ENCODE results near the gene PAX5.

Gene PAX5

GRCh38 chr9:36932198-36932597 is 101.9 kb downstream of the PAX5 start:
- DNase-seq (ENCODE audit: low read depth), result no peak

GRCh38 chr9:36930941-36931340 is 103.1 kb downstream of the PAX5 start:
- DNase-seq (ENCODE audit: low read depth), result no peak

GRCh38 chr9:36929350-36929675 is 104.8 kb downstream of the PAX5 start:
- no peak for DNase-seq (ENCODE audit: low read depth)

- DNase-seq (ENCODE audit: low read depth), result no peak
Measured at GRCh38 chr9:36928670-36929349, 105.3 kb downstream of the PAX5 start.

GRCh38 chr9:36928210-36928609 is 105.9 kb downstream of the PAX5 start:
- no peak for DNase-seq (ENCODE audit: low read depth)

- DNase-seq (ENCODE audit: low read depth), result no peak
Measured at GRCh38 chr9:36924757-36925432, 109.2 kb downstream of the PAX5 start.

GRCh38 chr9:36924071-36924470 is 110.0 kb downstream of the PAX5 start:
- DNase-seq (ENCODE audit: low read depth), result peak; percentile 72

- DNase-seq (ENCODE audit: low read depth), result no peak
Measured at GRCh38 chr9:36923025-36923625, 110.9 kb downstream of the PAX5 start.

- no peak for DNase-seq (ENCODE audit: low read depth)
Measured at GRCh38 chr9:36922548-36922947, 111.5 kb downstream of the PAX5 start.

GRCh38 chr9:36914212-36914577 is 119.9 kb downstream of the PAX5 start:
- DNase-seq (ENCODE audit: low read depth), result no peak

GRCh38 chr9:36913393-36914211 is 120.5 kb downstream of the PAX5 start:
- no peak for DNase-seq (ENCODE audit: low read depth)

- DNase-seq (ENCODE audit: low read depth), result no peak
Measured at GRCh38 chr9:36912620-36913019, 121.4 kb downstream of the PAX5 start.

- DNase-seq (ENCODE audit: low read depth), result no peak
Measured at GRCh38 chr9:36911601-36912412, 122.3 kb downstream of the PAX5 start.

GRCh38 chr9:36911037-36911436 is 123.0 kb downstream of the PAX5 start:
- no peak for DNase-seq (ENCODE audit: low read depth)

- no peak for DNase-seq (ENCODE audit: low read depth)
Measured at GRCh38 chr9:36906492-36906891, 127.6 kb downstream of the PAX5 start.

- DNase-seq (ENCODE audit: low read depth), result no peak
Measured at GRCh38 chr9:36905101-36906066, 128.7 kb downstream of the PAX5 start.

- DNase-seq (ENCODE audit: low read depth), result peak; percentile 51
Measured at GRCh38 chr9:36903541-36904435, 130.3 kb downstream of the PAX5 start.

GRCh38 chr9:36902861-36903524 is 131.1 kb downstream of the PAX5 start:
- no peak for DNase-seq (ENCODE audit: low read depth)

- no peak for DNase-seq (ENCODE audit: low read depth)
Measured at GRCh38 chr9:36902080-36902716, 131.9 kb downstream of the PAX5 start.

All from HS-27A (cell line).